Testis (tissue), 3 donors: ENCODE data around the gene INAFM2. TPM values are rescaled to one million over a fixed set of nuclear protein-coding genes. Genes with fewer than 3 reads are reported as not detected.

Experiments
- DNase-seq: peaks from one replicate; pipeline ENCODE4 v3.0.0-alpha.2; 2019
- H3K27ac ChIP-seq, 2 donors: fragments of 200-600 bp; sonication (generic); one replicate each; pipeline ENCODE4 v1.5.1; 2019
- H3K27me3 ChIP-seq: fragments of 200-600 bp; sonication (generic); one replicate; pipeline ENCODE4 v1.5.1; 2019
- H3K36me3 ChIP-seq: fragments of 200-600 bp; sonication (generic); one replicate; pipeline ENCODE4 v1.5.1; 2017; ENCODE audit warnings: low read depth; ENCODE audit errors: missing control alignments
- H3K4me1 ChIP-seq: fragments of 200-600 bp; sonication (generic); one replicate; pipeline ENCODE4 v1.5.1; 2019
- H3K4me3 ChIP-seq, 2 donors: fragments of 200-600 bp; sonication (generic); one replicate each; pipeline ENCODE4 v1.5.1; 2017 to 2019
- H3K9me3 ChIP-seq: fragments of 200-600 bp; sonication (generic); one replicate; pipeline ENCODE4 v1.5.1; 2017
- CTCF ChIP-seq, 3 experiments: fragments of 450-650 bp in 2 of 3; fragments of 200-600 bp in 1 of 3; sonication (generic) in 1 of 3; IDR thresholded peaks; one replicate each; pipeline ENCODE4 v1.5.1; 2016 to 2019; ENCODE audit warnings: antibody characterized with exemption in 3 of 3, mild to moderate bottlenecking in 2 of 3, moderate library complexity in 1 of 3
- POLR2A ChIP-seq: fragments of 450-650 bp; IDR thresholded peaks from one replicate; pipeline ENCODE4 v1.6.1; 2017; ENCODE audit warnings: antibody characterized with exemption, mild to moderate bottlenecking, moderate library complexity
- WGBS, 2 donors: methylation state at CpG; one replicate each; pipeline ENCODE4 v1.1.5; 2018; 5-methylcytosine and 5-hydroxymethylcytosine counted together
- intact Hi-C: fragments of 100-400 bp; cut with DNase I; formaldehyde crosslinking; loops from one replicate; pipeline ENCODE4 v1.15.1; 2023; ENCODE audit warnings: low total_unique reads
- polyA plus RNA-seq: library from polyadenylated mRNA; stranded (reverse); fragments of 350-450 nt; fragmentation: Illumina TruSeq; extraction: RNeasy Lipid Tissue Mini Kit (QIAGEN cat#74804); gene quantifications from one replicate; pipeline ENCODE4 v1.2.3, GENCODE V29; 2014; ENCODE audit warnings: low read depth, low replicate concordance; ENCODE audit not compliant: insufficient read depth
- total RNA-seq, 2 donors: library from RNA; depleted of rRNA; stranded (reverse); fragments of >200 nt; gene quantifications; one replicate each; pipeline ENCODE4 v1.2.3, GENCODE V29; 2016

Gene INAFM2
- total and polyA plus RNA-seq, 3 donors from 2014 or later: 31.8 to 49.8 (median 43.4) TPM

GRCh38 chr15:40276927-40277326 lies 46.6 kb upstream of the INAFM2 start:
- WGBS, 2 donors: 26 to 67% methylated on average over 4 of the region's 4 CpGs
- intact Hi-C loops: no loop called here
- DNase-seq: peak; percentile 74
- H3K4me1 ChIP-seq: peaks cover 40% of the 10 kb centered on the region
- no peaks in the 10 kb centered on the region for H3K9me3 ChIP-seq
- H3K27me3 ChIP-seq: no peaks in the 10 kb centered on the region
- no peak overlapping the region for H3K4me3 ChIP-seq
- no peak overlapping the region for H3K27ac ChIP-seq
- H3K36me3 ChIP-seq: no peaks in the 10 kb centered on the region
- TF ChIP-seq POLR2A (no peak), CTCF (IDR thresholded peaks at IDR 0.05) (no peak)

GRCh38 chr15:40277471-40277870 lies 46.0 kb upstream of the INAFM2 start:
- intact Hi-C loops: no loop called here
- no peak for DNase-seq
- 44 to 66% methylated on average over 16 of the region's 16 CpGs for WGBS, 2 donors
- no peaks in the 10 kb centered on the region for H3K27me3 ChIP-seq
- H3K4me1 ChIP-seq: peaks cover 34% of the 10 kb centered on the region
- H3K27ac ChIP-seq: peak overlapping the region; percentile 43 to 61
- no peaks in the 10 kb centered on the region for H3K9me3 ChIP-seq
- no peak overlapping the region for H3K4me3 ChIP-seq
- TF ChIP-seq POLR2A: no peak
- TF ChIP-seq CTCF (IDR thresholded peaks at IDR 0.05): no peak
- H3K36me3 ChIP-seq: no peaks in the 10 kb centered on the region

GRCh38 chr15:40278026-40278425 lies 45.5 kb upstream of the INAFM2 start:
- WGBS, 2 donors: 55% methylated on average over 9 of the region's 10 CpGs

GRCh38 chr15:40279437-40280141 lies 43.9 kb upstream of the INAFM2 start:
- no peaks in the 10 kb centered on the region for H3K27me3 ChIP-seq

More at GRCh38 chr15:40278026-40278425, 45.5 kb upstream of the INAFM2 start:
- Histone ChIP-seq H3K27me3 (no peaks in the 10 kb centered on the region), H3K27ac (peak overlapping the region in 1 of 2 donors; percentile 61), H3K36me3 (no peaks in the 10 kb centered on the region), H3K9me3 (no peaks in the 10 kb centered on the region), H3K4me1 (peaks cover 34% of the 10 kb centered on the region), H3K4me3 (no peak overlapping the region)
- intact Hi-C loops: no loop called here
- TF ChIP-seq CTCF (IDR thresholded peaks at IDR 0.05): no peak
- no peak for TF ChIP-seq POLR2A
- no peak for DNase-seq

More at GRCh38 chr15:40279437-40280141, 43.9 kb upstream of the INAFM2 start:
- H3K4me3 ChIP-seq: peak overlapping the region; percentile 0 to 27
- intact Hi-C loops: loop anchor here (10.0 kb wide), 1 partner anchor 145 kb away; no protein-coding TSS in a partner anchor
- no peaks in the 10 kb centered on the region for H3K36me3 ChIP-seq
- TF ChIP-seq POLR2A (no peak), CTCF (IDR thresholded peaks at IDR 0.05) (peak; percentile 93 to 99 (median 96))
- H3K4me1 ChIP-seq: peaks cover 34% of the 10 kb centered on the region
- H3K27ac ChIP-seq: peak overlapping the region in 1 of 2 donors; percentile 57
- DNase-seq: peak; percentile 84
- no peaks in the 10 kb centered on the region for H3K9me3 ChIP-seq
- WGBS, 2 donors: 18 to 27% methylated on average over 5 to 40 of the region's 40 CpGs
